ENCODE measurements around the gene HLF. TPM values are rescaled to one million over a fixed set of nuclear protein-coding genes. Genes with fewer than 3 reads are reported as not detected.

Gene HLF, protein sequence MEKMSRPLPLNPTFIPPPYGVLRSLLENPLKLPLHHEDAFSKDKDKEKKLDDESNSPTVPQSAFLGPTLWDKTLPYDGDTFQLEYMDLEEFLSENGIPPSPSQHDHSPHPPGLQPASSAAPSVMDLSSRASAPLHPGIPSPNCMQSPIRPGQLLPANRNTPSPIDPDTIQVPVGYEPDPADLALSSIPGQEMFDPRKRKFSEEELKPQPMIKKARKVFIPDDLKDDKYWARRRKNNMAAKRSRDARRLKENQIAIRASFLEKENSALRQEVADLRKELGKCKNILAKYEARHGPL
- under 1 TPM; 0.79 to 0.86 TPM for total RNA-seq

GRCh38 chr17:55264645-55265298, at the start of gene HLF:
Gene HLF, plus strand, starts transcription at chr17:55264960. Its CDS starts 525 bp downstream, at chr17:55265485.
- no peaks in the 10 kb centered on the region for H3K9me3 Mint-ChIP-seq
- H3K27me3 Mint-ChIP-seq (ENCODE audit: low read depth), result peaks cover 78% of the 10 kb centered on the region
- CTCF ChIA-PET, result interaction anchor here (0.6 to 1.3 kb wide), 2 partner anchors 27 to 308 kb away, joined by 3 read pairs; no protein-coding TSS in a partner anchor
- peak; percentile 68 for DNase-seq
- H3K4me3 Mint-ChIP-seq, result peak within 1 kb of the TSS; percentile 48
- H3K27ac Mint-ChIP-seq, result no peak within 1 kb of the TSS
- H3K4me1 Mint-ChIP-seq (ENCODE audit: low read depth), result peaks cover 13% of the 10 kb centered on the region
- intact Hi-C loops (cut with micrococcal nuclease), result loop anchor here (1.0 to 2.0 kb wide), 3 partner anchors 26 to 296 kb away; partner anchors contain the start of genes COX11, MMD and STXBP4
- no peaks in the 10 kb centered on the region for H3K36me3 Mint-ChIP-seq (ENCODE audit: low read depth)

DNA sequence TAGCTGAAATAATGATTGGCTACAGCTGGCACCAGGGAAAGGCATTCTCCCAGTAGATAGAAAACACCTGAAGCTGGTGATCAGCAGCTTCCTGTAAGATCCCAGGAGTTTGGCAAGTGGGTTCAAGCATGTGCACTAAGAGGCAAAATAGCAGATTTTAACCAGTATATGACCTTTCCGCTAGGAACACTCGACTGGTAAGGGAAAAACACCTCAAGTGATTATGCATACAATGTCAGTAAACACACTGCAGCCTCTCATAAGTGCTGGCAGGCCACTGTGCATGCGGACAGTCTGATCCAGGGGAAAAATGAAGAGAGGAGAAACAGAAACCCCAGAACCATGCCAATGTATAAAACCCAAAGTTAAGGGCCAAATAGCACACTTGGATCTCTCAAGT, 49.0 kb upstream of the HLF start:
- DNase-seq, result no peak
- Mint-ChIP-seq H3K9me3 (no peaks in the 10 kb centered on the region), H3K27me3 (ENCODE audit: low read depth) (peaks cover 9% of the 10 kb centered on the region), H3K27ac (no peak overlapping the region), H3K36me3 (ENCODE audit: low read depth) (no peaks in the 10 kb centered on the region), H3K4me1 (ENCODE audit: low read depth) (no peaks in the 10 kb centered on the region), H3K4me3 (no peak overlapping the region)
- CTCF ChIA-PET, result no interaction called here
- intact Hi-C loops (cut with micrococcal nuclease), result no loop called here

DNA sequence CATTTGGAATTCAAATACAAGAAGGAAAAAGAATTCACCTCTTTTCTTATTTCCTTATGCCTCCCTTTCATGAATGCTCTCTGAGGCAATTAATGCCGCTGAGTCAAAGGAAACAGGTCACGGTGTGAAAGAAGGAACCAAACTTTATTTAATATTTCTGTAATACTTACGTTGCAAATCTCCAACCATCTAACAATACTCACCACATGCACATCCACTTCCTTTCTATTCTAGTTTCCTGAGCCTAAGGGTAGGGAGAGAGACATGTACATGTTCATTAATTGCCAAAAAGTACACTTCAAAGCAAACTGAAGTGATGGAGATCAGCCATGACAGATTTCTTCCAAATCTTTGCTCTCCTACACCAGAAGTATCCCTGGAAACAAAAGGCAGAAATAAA, 47.9 kb upstream of the HLF start:
- Mint-ChIP-seq H3K4me3 (no peak overlapping the region), H3K9me3 (no peaks in the 10 kb centered on the region), H3K36me3 (ENCODE audit: low read depth) (no peaks in the 10 kb centered on the region), H3K27ac (no peak overlapping the region), H3K4me1 (ENCODE audit: low read depth) (no peaks in the 10 kb centered on the region), H3K27me3 (ENCODE audit: low read depth) (peaks cover 9% of the 10 kb centered on the region)
- intact Hi-C loops (cut with micrococcal nuclease), result no loop called here
- DNase-seq, result no peak
- CTCF ChIA-PET, result no interaction called here

DNA sequence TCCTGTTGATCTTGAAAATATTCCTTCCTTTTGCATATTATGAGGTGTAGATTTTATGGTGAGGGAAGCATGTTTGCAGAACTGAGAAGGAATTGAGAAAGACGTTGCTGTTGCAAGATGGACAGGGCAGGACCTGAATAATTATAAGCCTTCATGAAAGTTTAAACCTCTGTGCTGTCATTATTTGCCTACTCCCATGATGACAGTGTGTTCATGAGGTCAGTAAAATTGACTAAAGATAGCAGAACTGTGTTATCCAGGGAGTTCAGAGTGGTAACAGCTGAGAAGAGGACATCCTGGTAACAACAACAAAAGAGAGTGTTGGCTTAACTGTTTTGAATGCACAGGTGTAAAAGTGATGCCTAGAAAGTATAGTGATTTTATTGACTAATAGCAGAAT, 45.3 kb upstream of the HLF start:
- intact Hi-C loops (cut with micrococcal nuclease), result no loop called here
- no peaks in the 10 kb centered on the region for H3K4me1 Mint-ChIP-seq (ENCODE audit: low read depth)
- H3K27me3 Mint-ChIP-seq (ENCODE audit: low read depth), result peaks cover 15% of the 10 kb centered on the region
- H3K36me3 Mint-ChIP-seq (ENCODE audit: low read depth), result no peaks in the 10 kb centered on the region
- CTCF ChIA-PET, result interaction anchor here (0.6 kb wide), 1 partner anchor 223 kb away, joined by 3 read pairs; no protein-coding TSS in a partner anchor
- H3K4me3 Mint-ChIP-seq, result no peak overlapping the region
- DNase-seq, result no peak
- no peak overlapping the region for H3K27ac Mint-ChIP-seq
- H3K9me3 Mint-ChIP-seq, result no peaks in the 10 kb centered on the region

DNA sequence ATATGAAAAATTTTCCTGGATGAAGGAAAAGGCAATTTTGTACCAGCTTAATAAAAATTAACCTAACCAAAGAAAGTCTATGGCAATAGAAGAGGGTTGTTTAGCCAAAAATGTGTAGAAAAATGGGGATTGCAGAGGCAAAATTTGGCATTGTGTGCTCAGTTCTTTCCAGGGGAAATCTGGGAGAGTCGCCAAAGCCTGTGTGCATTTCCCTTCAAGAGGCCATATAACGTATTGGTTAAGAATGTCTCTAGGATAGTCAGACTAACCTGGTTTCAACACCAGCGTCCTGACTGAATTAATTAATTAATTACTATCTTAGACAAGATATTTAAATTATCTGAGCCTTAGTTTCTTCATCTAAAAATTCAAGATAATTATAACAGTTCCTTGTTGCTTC, 44.8 kb upstream of the HLF start:
- intact Hi-C loops (cut with micrococcal nuclease), result no loop called here
- DNase-seq, result no peak
- Mint-ChIP-seq H3K9me3 (no peaks in the 10 kb centered on the region), H3K27ac (no peak overlapping the region), H3K36me3 (ENCODE audit: low read depth) (no peaks in the 10 kb centered on the region), H3K27me3 (ENCODE audit: low read depth) (peaks cover 15% of the 10 kb centered on the region), H3K4me1 (ENCODE audit: low read depth) (no peaks in the 10 kb centered on the region), H3K4me3 (no peak overlapping the region)
- CTCF ChIA-PET, result interaction anchor here (0.6 kb wide), 1 partner anchor 223 kb away, joined by 3 read pairs; no protein-coding TSS in a partner anchor

- Mint-ChIP-seq H3K9me3 (no peaks in the 10 kb centered on the region), H3K4me1 (ENCODE audit: low read depth) (no peaks in the 10 kb centered on the region), H3K27me3 (ENCODE audit: low read depth) (peaks cover 12% of the 10 kb centered on the region), H3K36me3 (ENCODE audit: low read depth) (no peaks in the 10 kb centered on the region), H3K27ac (no peak overlapping the region), H3K4me3 (no peak overlapping the region)
- CTCF ChIA-PET, result no interaction called here
- no peak for DNase-seq
- intact Hi-C loops (cut with micrococcal nuclease), result no loop called here
Measured at GRCh38 chr17:55223524-55223923, 41.2 kb upstream of the HLF start.

GRCh38 chr17:55224746-55225145, 40.0 kb upstream of the HLF start:
- no peak for DNase-seq
- CTCF ChIA-PET, result no interaction called here
- Mint-ChIP-seq H3K9me3 (no peaks in the 10 kb centered on the region), H3K36me3 (ENCODE audit: low read depth) (no peaks in the 10 kb centered on the region), H3K4me3 (no peak overlapping the region), H3K27ac (no peak overlapping the region), H3K27me3 (ENCODE audit: low read depth) (peaks cover 8% of the 10 kb centered on the region), H3K4me1 (ENCODE audit: low read depth) (no peaks in the 10 kb centered on the region)
- intact Hi-C loops (cut with micrococcal nuclease), result no loop called here

DNA sequence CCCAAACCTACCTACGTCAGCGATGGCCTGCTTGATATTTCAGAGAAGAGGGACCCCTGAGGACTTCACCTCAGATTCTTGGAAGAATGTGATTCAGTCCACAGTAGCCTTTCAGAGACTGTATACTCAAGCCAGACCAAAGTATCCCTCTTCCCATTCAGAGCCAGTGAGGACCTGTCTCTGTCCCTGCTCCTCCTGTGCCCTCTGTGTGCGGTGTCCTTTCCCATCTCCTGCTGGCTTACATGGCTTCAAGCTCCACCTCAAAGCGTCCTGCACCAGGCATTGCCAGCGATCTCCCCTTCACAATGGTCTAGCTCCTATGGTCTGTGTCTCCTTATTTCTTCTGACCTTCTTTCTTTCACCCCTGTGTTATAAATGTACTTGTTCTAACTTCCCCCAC, 39.5 kb upstream of the HLF start:
- H3K4me1 Mint-ChIP-seq (ENCODE audit: low read depth), result no peaks in the 10 kb centered on the region
- CTCF ChIA-PET, result no interaction called here
- intact Hi-C loops (cut with micrococcal nuclease), result no loop called here
- H3K27me3 Mint-ChIP-seq (ENCODE audit: low read depth), result peaks cover 8% of the 10 kb centered on the region
- H3K27ac Mint-ChIP-seq, result no peak overlapping the region
- no peaks in the 10 kb centered on the region for H3K9me3 Mint-ChIP-seq
- H3K4me3 Mint-ChIP-seq, result no peak overlapping the region
- H3K36me3 Mint-ChIP-seq (ENCODE audit: low read depth), result no peaks in the 10 kb centered on the region
- no peak for DNase-seq

DNA sequence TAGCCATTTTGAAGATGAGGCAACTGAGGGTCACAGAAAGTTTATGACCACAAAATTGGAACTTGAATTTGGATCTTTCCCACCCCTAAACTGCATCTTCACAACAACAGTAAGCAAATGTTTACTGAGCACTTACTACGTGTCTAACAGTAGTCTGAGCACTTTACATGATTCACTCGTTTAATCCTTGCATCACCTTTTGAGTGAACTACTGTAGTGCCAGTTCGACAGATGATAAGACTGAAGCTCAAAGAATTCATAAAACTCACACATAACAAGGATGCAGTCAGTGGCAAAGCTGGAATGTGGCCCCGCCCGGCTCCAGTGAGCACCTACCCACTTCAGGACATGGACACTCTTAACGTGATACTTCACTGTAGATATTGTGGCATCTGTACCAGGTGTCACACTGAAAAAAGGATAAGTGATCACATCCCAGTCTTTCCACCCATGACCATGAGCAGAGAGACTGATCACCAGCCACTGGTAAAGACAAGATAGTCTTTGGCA, 36.0 kb upstream of the HLF start:
- Mint-ChIP-seq H3K27ac (no peak overlapping the region), H3K4me1 (ENCODE audit: low read depth) (no peaks in the 10 kb centered on the region), H3K36me3 (ENCODE audit: low read depth) (no peaks in the 10 kb centered on the region), H3K4me3 (no peak overlapping the region), H3K9me3 (peaks cover 5% of the 10 kb centered on the region), H3K27me3 (ENCODE audit: low read depth) (peaks cover 2% of the 10 kb centered on the region)
- intact Hi-C loops (cut with micrococcal nuclease), result no loop called here
- DNase-seq, result no peak
- CTCF ChIA-PET, result no interaction called here

DNA sequence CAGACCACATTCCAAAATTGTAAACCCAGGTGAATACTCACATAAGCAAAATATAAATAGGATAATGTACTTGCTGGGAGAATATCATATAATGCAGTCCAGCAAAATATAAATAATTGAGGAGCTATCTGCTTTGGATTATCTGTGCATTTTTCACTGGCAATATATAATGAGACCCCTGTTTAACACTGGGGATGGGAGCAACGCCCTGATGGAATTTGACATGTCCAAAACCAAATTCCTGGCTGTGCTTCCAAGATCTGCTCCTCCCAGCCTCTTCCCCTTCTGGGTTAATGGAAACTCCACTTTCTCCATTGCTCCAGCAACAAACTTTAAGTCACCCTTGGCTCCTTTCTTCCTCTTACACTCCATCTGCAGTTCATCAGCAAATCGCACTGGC, 35.5 kb upstream of the HLF start:
- intact Hi-C loops (cut with micrococcal nuclease), result no loop called here
- CTCF ChIA-PET, result no interaction called here
- no peak overlapping the region for H3K27ac Mint-ChIP-seq
- no peak overlapping the region for H3K4me3 Mint-ChIP-seq
- no peaks in the 10 kb centered on the region for H3K4me1 Mint-ChIP-seq (ENCODE audit: low read depth)
- peaks cover 6% of the 10 kb centered on the region for H3K9me3 Mint-ChIP-seq
- H3K27me3 Mint-ChIP-seq (ENCODE audit: low read depth), result peaks cover 2% of the 10 kb centered on the region
- DNase-seq, result no peak
- no peaks in the 10 kb centered on the region for H3K36me3 Mint-ChIP-seq (ENCODE audit: low read depth)

- Mint-ChIP-seq H3K9me3 (peaks cover 6% of the 10 kb centered on the region), H3K4me1 (ENCODE audit: low read depth) (no peaks in the 10 kb centered on the region), H3K27ac (no peak overlapping the region), H3K36me3 (ENCODE audit: low read depth) (no peaks in the 10 kb centered on the region), H3K27me3 (ENCODE audit: low read depth) (peaks cover 2% of the 10 kb centered on the region), H3K4me3 (no peak overlapping the region)
- intact Hi-C loops (cut with micrococcal nuclease), result no loop called here
- DNase-seq, result no peak
- CTCF ChIA-PET, result interaction anchor here (1.0 kb wide), 1 partner anchor 9 kb away, joined by 5 read pairs; no protein-coding TSS in a partner anchor
Measured at GRCh38 chr17:55230716-55231115, 34.0 kb upstream of the HLF start.

DNA sequence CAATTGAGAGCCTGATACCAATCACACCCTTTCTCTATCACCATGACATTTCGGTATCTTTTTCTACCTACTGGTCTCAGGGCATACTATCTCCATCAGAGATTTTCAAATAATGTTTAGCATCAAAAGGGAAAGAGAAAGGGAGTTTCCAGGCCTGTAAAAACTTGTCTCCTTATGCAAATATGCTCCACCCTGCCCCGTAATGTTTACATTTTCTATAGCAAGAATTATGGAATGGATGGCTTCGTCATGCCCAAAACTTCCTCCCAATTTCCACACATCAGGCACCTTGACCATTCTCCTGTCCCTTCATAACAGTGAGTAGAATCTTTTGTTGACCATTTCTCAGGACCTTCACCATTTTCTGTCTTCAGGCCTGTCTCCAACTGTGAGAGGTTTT, 30.9 kb upstream of the HLF start:
- DNase-seq, result no peak
- CTCF ChIA-PET, result no interaction called here
- Mint-ChIP-seq H3K27ac (no peak overlapping the region), H3K9me3 (peaks cover 6% of the 10 kb centered on the region), H3K4me1 (ENCODE audit: low read depth) (peaks cover 9% of the 10 kb centered on the region), H3K36me3 (ENCODE audit: low read depth) (no peaks in the 10 kb centered on the region), H3K27me3 (ENCODE audit: low read depth) (peaks cover 2% of the 10 kb centered on the region), H3K4me3 (no peak overlapping the region)
- intact Hi-C loops (cut with micrococcal nuclease), result no loop called here

DNA sequence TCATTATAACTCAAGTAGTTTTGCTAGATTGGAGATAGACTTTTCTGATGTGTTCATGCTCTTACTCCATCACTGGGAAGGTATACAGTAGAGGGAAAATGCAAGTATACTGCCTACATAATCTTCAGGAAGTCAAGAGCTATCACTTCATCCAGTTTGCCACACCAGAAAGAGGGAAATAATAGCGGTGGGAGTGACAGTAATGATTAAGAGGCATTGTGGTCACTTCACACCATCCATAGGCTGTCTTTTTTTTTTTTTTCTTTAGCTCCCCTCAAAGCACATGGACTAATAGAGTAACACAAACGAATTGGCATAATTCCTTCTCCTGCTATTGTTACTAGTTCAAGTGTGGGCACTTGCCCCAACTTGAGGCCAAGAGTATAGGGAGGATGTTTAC, 28.4 kb upstream of the HLF start:
- CTCF ChIA-PET, result interaction anchor here (1.1 kb wide), 1 partner anchor 120 kb away, joined by 3 read pairs; no protein-coding TSS in a partner anchor
- peaks cover 6% of the 10 kb centered on the region for H3K9me3 Mint-ChIP-seq
- peaks cover 13% of the 10 kb centered on the region for H3K27me3 Mint-ChIP-seq (ENCODE audit: low read depth)
- H3K4me3 Mint-ChIP-seq, result no peak overlapping the region
- DNase-seq, result no peak
- no peaks in the 10 kb centered on the region for H3K36me3 Mint-ChIP-seq (ENCODE audit: low read depth)
- H3K27ac Mint-ChIP-seq, result no peak overlapping the region
- peaks cover 9% of the 10 kb centered on the region for H3K4me1 Mint-ChIP-seq (ENCODE audit: low read depth)
- intact Hi-C loops (cut with micrococcal nuclease), result loop anchor here (5.0 kb wide), 1 partner anchor 244 kb away; no protein-coding TSS in a partner anchor

Data from activated naive CD4-positive, alpha-beta T cell treated with anti-CD3 and anti-CD28 coated beads for 36 hours (primary cell).